Left renal pelvis (tissue), 4 donors: ENCODE data around the gene BRI3BP. TPM values are rescaled to one million over a fixed set of nuclear protein-coding genes. Genes with fewer than 3 reads are reported as not detected.
"Not testable (repeated sequence)": the region's sequence is repeated elsewhere in the genome, so short reads cannot be mapped to it uniquely, and the experiment has no call there.

Source experiments
- DNase-seq, 4 donors: peaks; one replicate each; pipeline ENCODE4 v3.0.0-alpha.2; 2013; ENCODE audit warnings: low read depth in 4 of 4, low spot score in 3 of 4
- polyA plus RNA-seq, 4 donors: library from polyadenylated mRNA; unstranded; fragments of 120-200 nt; gene quantifications; one replicate each; pipeline ENCODE4 v1.2.1, GENCODE V29; 2013; ENCODE audit not compliant: insufficient read length in 4 of 4

BRI3BP gene
- polyA plus RNA-seq, 4 donors, result 4.5 to 11.0 (median 10.2) TPM

GRCh38 chr12:125018356-125018755, 24.9 kb downstream of the BRI3BP start:
- no peak for DNase-seq

- DNase-seq, result no peak
These were observed 27.7 kb downstream of the BRI3BP start for GRCh38 chr12:125021096-125021495.

DNA sequence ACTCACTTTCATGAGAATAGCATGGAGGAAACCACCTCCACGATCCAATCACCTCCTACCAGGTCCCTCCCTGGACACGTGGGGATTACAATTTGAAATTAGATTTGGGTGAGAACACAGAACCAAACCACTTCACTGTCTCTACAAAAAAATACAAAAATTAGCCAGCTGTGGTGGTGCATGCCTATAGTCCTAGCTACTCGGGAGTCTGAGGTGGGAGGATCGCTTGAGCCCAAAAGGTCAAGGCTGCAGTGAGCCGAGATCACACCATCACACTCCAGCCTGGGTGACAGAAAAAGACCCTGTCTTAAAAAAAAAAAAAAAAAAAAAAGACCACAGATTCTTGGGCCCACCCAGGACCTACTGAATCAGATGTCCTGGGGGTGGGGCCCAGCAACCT, 28.3 kb downstream of the BRI3BP start:
- DNase-seq, result no peak

DNA sequence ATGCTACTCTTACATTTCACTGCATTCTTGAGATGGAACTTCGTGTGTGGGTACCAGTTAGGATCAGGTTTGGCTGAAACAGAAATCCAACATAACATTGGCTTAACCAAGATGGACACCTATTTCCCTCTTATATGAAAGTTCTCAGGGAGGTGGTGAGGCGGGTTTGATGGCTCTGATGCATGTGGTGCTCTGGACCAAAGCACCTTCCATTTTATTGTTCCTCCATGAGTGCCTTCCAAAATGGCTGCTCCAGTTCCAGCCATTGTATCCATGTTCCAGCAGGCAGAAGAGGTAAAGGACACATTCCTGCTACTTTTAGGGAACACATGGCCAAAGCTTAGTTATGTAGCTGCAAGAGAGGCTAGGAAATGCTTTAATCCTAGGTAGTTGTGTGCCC, 29.6 kb downstream of the BRI3BP start:
- no peak for DNase-seq

DNA sequence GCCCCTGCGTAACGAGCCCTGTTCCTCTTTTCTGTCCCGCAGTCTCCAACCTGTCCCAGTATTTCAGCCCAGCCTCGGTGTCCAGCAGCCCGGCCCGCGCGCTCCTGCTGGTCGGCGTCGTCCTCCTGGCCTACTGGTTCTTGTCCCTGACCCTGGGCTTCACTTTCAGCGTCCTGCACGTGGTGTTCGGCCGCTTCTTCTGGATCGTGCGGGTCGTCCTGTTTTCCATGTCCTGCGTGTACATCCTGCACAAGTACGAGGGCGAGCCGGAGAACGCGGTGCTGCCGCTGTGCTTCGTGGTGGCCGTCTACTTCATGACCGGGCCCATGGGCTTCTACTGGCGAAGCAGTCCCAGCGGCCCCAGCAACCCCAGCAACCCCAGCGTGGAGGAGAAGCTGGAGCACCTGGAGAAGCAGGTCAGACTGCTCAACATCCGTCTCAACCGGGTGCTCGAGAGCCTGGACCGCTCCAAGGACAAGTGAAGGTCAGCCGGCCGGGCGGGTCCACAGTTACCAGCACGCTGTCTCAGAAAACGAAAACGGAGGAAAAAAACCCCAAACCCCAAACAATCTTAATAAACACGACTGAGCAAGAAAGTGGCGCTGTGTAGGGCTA, 31.6 kb downstream of the BRI3BP start:
- DNase-seq, result no peak

- DNase-seq, result no peak
These were observed 32.3 kb downstream of the BRI3BP start for GRCh38 chr12:125025606-125026235.

DNA sequence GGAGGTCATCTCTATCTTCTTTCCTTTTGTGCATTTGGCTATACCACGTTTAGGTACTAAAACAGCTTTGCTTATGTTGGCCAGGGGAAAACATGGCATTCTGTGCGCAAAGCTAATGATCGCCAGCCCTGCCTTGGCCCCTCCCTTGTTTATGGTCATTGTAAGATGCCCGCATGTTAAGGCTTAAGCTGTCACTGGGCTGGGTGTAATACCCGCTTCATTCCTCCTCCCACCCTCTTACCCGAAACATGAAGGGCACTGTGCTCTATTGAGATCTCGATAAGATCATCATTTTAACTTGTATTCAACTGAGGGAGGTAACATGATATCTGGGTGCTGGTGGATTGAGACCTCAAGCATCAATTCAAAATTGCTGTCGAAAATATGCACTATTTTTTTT, 34.7 kb downstream of the BRI3BP start:
- DNase-seq, result no peak

GRCh38 chr12:125029761-125030358, 36.4 kb downstream of the BRI3BP start:
- DNase-seq, result no peak

GRCh38 chr12:125031471-125031870, 38.0 kb downstream of the BRI3BP start:
- not testable (repeated sequence) for DNase-seq

DNA sequence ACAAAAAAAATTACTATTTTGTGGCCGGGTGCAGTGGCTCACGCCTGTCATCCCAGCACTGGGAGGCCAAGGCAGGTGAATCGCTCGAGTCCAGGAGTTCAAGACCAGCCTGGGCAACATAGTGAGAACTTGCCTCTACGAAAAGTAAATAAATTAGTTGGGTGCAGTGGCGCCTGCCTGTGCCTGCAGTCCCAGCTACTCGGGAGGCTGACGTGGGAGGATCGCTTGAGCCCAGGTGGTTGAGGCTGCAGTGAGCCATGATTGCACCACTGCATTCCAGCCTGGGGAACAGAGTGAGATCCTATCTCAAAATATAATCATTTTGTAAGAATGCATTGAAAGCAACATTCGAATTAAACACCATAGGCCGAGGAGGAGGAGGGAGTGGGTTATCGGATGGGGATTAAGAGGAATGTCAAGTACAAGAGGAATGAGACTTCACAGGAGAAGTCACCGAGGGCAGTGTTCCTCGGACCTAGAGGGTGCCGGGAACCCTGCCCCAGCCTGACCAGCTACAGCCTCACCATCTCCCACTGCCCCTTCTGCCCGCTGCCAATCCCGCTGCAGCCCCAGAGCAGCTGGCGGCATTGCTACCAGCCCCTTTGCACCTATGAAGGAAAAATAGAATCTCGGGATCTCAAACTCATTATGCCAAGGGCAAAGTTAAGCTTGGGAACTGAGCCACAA, 39.2 kb downstream of the BRI3BP start:
- DNase-seq, result no peak

- no peak for DNase-seq
These were observed 39.8 kb downstream of the BRI3BP start for GRCh38 chr12:125033288-125033687.

DNA sequence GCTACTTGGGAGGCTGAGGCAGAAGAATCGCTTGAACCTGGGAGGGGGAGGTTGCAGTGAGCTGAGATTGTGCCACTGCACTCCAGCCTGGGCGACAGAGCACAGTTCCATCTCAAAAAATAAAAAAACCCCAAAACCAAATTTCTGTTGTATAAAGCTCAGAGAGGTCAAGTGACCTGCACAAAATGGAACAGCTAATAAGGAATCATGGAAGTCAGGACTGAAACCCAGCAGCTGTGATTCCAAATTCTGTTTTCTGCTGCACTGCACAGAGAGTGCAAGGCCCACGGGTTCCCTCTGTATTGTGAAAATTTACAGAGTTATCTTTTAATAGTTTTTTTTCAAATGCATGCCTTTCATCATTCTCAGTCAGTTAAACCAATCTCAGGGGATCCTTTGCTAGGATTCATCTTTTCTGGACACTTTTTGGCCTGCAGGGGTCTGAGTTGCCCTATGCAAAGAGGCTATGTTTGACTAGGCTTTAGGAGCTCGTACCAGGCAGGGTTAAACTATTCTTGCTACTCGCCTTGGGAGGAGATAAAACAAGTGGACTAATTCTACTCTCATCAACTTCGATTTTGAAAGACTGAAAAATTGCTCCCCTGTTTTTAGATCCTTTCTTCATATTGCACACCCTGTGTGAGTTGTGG, 45.7 kb downstream of the BRI3BP start:
- no peak for DNase-seq

DNA sequence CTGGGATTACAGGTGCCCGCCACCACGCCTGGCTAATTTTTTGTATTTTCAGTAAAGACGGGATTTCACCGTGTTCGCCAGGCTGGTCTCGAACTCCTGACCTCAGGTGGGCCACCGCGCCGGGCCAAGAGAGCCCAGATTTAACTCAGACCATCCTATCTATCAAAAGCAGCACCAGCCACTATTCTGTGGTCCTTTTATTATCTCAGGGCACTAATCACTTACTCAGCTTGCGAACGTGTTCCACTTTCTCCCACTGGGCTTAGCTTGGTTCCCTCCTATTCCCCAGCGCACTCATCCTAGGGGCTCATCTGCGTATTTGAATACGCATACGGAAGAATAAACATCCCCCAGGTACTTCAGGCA, 55.6 kb downstream of the BRI3BP start:
- DNase-seq, result no peak

DNA sequence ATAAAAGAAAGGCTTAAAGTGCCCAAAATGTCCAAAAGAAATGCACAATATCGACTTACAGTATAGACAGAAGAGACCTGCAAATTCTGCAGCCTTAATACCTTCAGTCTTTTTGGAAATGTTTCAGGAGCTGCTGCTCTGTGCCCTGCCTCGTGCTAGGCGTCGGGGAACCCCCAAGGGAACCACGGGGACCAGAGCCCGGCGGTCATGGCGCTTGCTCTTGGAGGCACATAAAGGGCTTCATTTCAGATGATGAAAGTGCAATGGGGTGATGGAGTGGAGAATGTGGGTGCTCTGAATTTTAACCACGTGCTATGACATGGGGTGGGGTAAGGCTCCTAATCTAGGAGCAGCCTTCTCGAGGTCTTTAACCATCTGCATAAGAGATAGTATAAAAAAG, 57.0 kb downstream of the BRI3BP start:
- DNase-seq, result no peak

- no peak for DNase-seq
These were observed 57.4 kb downstream of the BRI3BP start for GRCh38 chr12:125050868-125051267.

- DNase-seq, result no peak
These were observed 60.4 kb downstream of the BRI3BP start for GRCh38 chr12:125053821-125054220.

DNA sequence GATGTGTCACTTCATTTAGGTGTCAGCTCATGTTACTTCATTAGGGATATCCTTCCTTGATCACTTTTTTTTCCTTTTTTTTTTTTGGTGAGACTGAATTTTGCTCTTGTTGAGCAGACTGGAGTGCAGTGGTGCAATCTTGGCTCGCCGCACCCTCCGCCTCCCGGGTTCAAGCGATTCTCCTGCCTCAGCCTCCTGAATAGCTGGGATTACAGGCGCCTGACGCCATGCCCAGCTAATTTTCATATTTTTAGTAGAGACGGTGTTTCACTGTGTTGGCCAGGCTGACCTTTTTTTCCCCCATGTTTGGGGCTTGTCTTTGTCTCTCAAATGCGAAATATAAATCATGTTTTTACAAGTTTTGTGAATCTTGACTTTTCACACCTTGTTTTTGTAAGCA, 62.1 kb downstream of the BRI3BP start:
- DNase-seq, result no peak

DNA sequence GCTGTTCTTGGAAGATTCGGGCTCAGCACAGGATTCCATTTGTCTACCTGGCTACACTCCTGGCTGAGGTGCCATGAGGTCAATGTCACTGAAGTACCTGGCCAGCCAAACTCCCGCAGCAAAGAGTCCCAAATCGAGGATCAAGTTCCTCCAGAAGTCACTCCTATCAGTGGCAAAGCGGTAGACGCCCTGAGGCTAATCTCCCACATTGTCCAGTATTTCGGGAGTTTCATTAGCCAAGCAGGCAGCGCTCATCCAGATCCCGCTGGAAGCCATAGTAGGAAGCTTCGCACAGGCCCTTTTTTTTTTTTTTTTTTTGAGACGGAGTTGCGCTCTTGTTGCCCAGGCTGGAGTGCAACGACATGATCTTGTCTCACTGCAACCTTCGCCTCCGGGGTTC, 62.9 kb downstream of the BRI3BP start:
- DNase-seq, result no peak

GRCh38 chr12:125057708-125058107, 64.3 kb downstream of the BRI3BP start:
- no peak for DNase-seq

GRCh38 chr12:125061229-125061628, 67.8 kb downstream of the BRI3BP start:
- DNase-seq, result no peak

DNA sequence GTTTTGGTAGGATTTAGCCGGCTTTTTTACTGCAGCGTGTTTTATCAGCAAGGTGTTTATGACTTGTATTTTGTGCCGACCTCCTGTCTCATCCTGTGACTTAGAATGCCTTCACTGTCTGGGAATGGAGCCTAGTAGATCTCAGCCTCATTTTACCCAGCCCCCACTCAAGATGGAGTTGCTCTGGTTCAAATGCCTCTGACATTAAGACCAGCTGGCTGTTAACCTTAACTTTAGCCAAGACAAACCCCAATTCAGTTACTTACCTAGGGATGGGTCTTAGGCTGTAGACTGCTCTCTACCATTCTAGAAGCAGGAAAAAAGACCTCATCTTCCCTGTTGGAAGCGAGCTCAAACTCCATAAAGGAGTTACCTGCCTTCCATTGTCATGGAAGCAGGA, 70.1 kb downstream of the BRI3BP start:
- DNase-seq, result not testable (repeated sequence)
